ENCODE data around the gene MRPL16.

The MRPL16 gene

GRCh38 chr11:59847626-59848025 lies 37.0 kb upstream of the MRPL16 start:
- no peak overlapping the region for H3K4me3 ChIP-seq (ENCODE audit: low read depth, low read length)
- TF ChIP-seq, protein P1, sequence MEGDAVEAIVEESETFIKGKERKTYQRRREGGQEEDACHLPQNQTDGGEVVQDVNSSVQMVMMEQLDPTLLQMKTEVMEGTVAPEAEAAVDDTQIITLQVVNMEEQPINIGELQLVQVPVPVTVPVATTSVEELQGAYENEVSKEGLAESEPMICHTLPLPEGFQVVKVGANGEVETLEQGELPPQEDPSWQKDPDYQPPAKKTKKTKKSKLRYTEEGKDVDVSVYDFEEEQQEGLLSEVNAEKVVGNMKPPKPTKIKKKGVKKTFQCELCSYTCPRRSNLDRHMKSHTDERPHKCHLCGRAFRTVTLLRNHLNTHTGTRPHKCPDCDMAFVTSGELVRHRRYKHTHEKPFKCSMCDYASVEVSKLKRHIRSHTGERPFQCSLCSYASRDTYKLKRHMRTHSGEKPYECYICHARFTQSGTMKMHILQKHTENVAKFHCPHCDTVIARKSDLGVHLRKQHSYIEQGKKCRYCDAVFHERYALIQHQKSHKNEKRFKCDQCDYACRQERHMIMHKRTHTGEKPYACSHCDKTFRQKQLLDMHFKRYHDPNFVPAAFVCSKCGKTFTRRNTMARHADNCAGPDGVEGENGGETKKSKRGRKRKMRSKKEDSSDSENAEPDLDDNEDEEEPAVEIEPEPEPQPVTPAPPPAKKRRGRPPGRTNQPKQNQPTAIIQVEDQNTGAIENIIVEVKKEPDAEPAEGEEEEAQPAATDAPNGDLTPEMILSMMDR (IDR thresholded peaks at IDR 0.05; ENCODE audit: borderline replicate concordance, insufficient read depth, low read depth, low read length) = no peak

DNA sequence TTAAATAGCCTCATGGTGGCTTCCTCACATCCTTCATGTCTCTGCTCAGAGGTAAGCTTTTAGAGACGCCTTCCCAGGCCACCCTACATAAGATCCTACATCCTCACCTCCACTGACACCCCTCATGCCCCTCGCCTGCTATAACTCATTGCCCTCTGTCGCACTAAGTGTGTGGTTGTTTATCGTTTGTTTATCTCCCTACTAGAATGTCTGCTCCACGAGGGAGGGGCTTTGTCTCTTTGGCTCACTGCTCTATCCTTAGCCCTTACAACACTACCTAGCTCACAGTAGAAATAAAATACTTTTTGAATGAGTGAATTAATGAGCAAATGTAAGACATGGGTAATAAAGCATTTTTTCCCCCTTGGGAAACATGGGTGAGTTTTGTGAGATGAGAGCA lies 36.0 kb upstream of the MRPL16 start:
- H3K4me3 ChIP-seq (ENCODE audit: low read depth, low read length) = no peak overlapping the region
- TF ChIP-seq, protein P1 (IDR thresholded peaks at IDR 0.05; ENCODE audit: borderline replicate concordance, insufficient read depth, low read depth, low read length) = no peak

- TF ChIP-seq, protein P1 (IDR thresholded peaks at IDR 0.05; ENCODE audit: borderline replicate concordance, insufficient read depth, low read depth, low read length) = no peak
- H3K4me3 ChIP-seq (ENCODE audit: low read depth, low read length) = no peak within 1 kb of the TSS
These were observed 34.8 kb upstream of the MRPL16 start, which contains the start of gene CBLIF for GRCh38 chr11:59845399-59845798. Gene CBLIF, minus strand, starts transcription at chr11:59845499. Its CDS starts 46 bp downstream, at chr11:59845453.

- no peak overlapping the region for H3K4me3 ChIP-seq (ENCODE audit: low read depth, low read length)
- TF ChIP-seq, protein P1 (IDR thresholded peaks at IDR 0.05; ENCODE audit: borderline replicate concordance, insufficient read depth, low read depth, low read length) = no peak
These were observed 31.7 kb upstream of the MRPL16 start for GRCh38 chr11:59842316-59842715.

GRCh38 chr11:59841514-59841913 lies 30.9 kb upstream of the MRPL16 start:
- TF ChIP-seq, protein P1 (IDR thresholded peaks at IDR 0.05; ENCODE audit: borderline replicate concordance, insufficient read depth, low read depth, low read length) = no peak
- H3K4me3 ChIP-seq (ENCODE audit: low read depth, low read length) = no peak overlapping the region

GRCh38 chr11:59839615-59840014 lies 29.0 kb upstream of the MRPL16 start:
- H3K4me3 ChIP-seq (ENCODE audit: low read depth, low read length) = no peak overlapping the region
- TF ChIP-seq, protein P1 (IDR thresholded peaks at IDR 0.05; ENCODE audit: borderline replicate concordance, insufficient read depth, low read depth, low read length) = no peak

- TF ChIP-seq, protein P1 (IDR thresholded peaks at IDR 0.05; ENCODE audit: borderline replicate concordance, insufficient read depth, low read depth, low read length) = no peak
- no peak overlapping the region for H3K4me3 ChIP-seq (ENCODE audit: low read depth, low read length)
These were observed 23.0 kb upstream of the MRPL16 start for GRCh38 chr11:59833602-59834001.

Measured in GM12875 (cell line).